HEK293T (cell line): ENCODE measurements around the gene PRRT2.
"Not testable (repeated sequence)": the region's sequence is repeated elsewhere in the genome, so short reads cannot be mapped to it uniquely, and the experiment has no call there.

ENCODE experiments used
- CTCF ChIA-PET: fragments of 350-600 bp; formaldehyde crosslinking; extraction: SDS; loops from one replicate; lab custom pipeline; 2021; ENCODE audit warnings: antibody characterized with exemption, inconsistent platforms; lab: Yijun Ruan, JAX
- POLR2A ChIA-PET: fragments of 350-600 bp; formaldehyde crosslinking; extraction: SDS; loops from one replicate; lab custom pipeline; 2020; ENCODE audit warnings: antibody characterized with exemption, inconsistent platforms; lab: Yijun Ruan, JAX
- DNase-seq: peaks from one replicate; pipeline ENCODE4 v3.0.0; 2012; ENCODE audit warnings: mixed read lengths; ENCODE audit errors: extremely low spot score
- ARNT ChIP-seq: fragments of 450-650 bp; IDR thresholded peaks from 2 replicates; pipeline ENCODE4 v1.6.1; 2017; ENCODE audit warnings: mild to moderate bottlenecking
- BHLHE40 ChIP-seq: fragments of 450-650 bp; IDR thresholded peaks from 2 replicates; pipeline ENCODE4 v1.6.1; 2016; ENCODE audit warnings: mild to moderate bottlenecking, moderate library complexity, borderline replicate concordance
- CTBP1 ChIP-seq: fragments of 450-650 bp; IDR thresholded peaks from 2 replicates; pipeline ENCODE4 v1.6.1; 2016; ENCODE audit warnings: borderline replicate concordance
- ELF4 ChIP-seq: fragments of 450-650 bp; IDR thresholded peaks from 2 replicates; pipeline ENCODE4 v1.6.1; 2017; ENCODE audit warnings: antibody characterized with exemption
- FOXA1 ChIP-seq: fragments of 450-650 bp; IDR thresholded peaks from 2 replicates; pipeline ENCODE4 v1.6.1; 2016; ENCODE audit warnings: mild to moderate bottlenecking
- FOXK2 ChIP-seq: fragments of 450-650 bp; IDR thresholded peaks from 2 replicates; pipeline ENCODE4 v1.6.1; 2016; ENCODE audit warnings: mild to moderate bottlenecking
- FOXM1 ChIP-seq: fragments of 450-650 bp; IDR thresholded peaks from 2 replicates; pipeline ENCODE4 v1.6.1; 2017; ENCODE audit warnings: mild to moderate bottlenecking, borderline replicate concordance
- HDGF ChIP-seq: fragments of 450-650 bp; IDR thresholded peaks from 2 replicates; pipeline ENCODE4 v1.6.1; 2017; ENCODE audit warnings: antibody characterized with exemption, borderline replicate concordance
- L3MBTL2 ChIP-seq: fragments of 450-650 bp; conservative IDR thresholded peaks from 2 replicates; pipeline ENCODE4 v1.6.1; 2016; ENCODE audit warnings: mild to moderate bottlenecking
- LEF1 ChIP-seq: fragments of 450-650 bp; IDR thresholded peaks from 2 replicates; pipeline ENCODE4 v1.6.1; 2017; ENCODE audit warnings: mild to moderate bottlenecking, borderline replicate concordance
- NFRKB ChIP-seq: fragments of 450-650 bp; IDR thresholded peaks from 2 replicates; pipeline ENCODE4 v1.6.1; 2016; ENCODE audit warnings: mild to moderate bottlenecking, moderate library complexity
- PKNOX1 ChIP-seq: fragments of 450-650 bp; IDR thresholded peaks from 2 replicates; pipeline ENCODE4 v1.6.1; 2016
- SP1 ChIP-seq: fragments of 450-650 bp; IDR thresholded peaks from 2 replicates; pipeline ENCODE4 v1.6.1; 2017
- SUZ12 ChIP-seq: fragments of 450-650 bp; IDR thresholded peaks from 2 replicates; pipeline ENCODE4 v1.6.1; 2016; ENCODE audit warnings: mild to moderate bottlenecking
- TARDBP ChIP-seq: fragments of 450-650 bp; IDR thresholded peaks from 2 replicates; pipeline ENCODE4 v1.6.1; 2016
- ZNF384 ChIP-seq: fragments of 450-650 bp; IDR thresholded peaks from 2 replicates; pipeline ENCODE4 v1.6.1; 2016

PRRT2 gene

DNA sequence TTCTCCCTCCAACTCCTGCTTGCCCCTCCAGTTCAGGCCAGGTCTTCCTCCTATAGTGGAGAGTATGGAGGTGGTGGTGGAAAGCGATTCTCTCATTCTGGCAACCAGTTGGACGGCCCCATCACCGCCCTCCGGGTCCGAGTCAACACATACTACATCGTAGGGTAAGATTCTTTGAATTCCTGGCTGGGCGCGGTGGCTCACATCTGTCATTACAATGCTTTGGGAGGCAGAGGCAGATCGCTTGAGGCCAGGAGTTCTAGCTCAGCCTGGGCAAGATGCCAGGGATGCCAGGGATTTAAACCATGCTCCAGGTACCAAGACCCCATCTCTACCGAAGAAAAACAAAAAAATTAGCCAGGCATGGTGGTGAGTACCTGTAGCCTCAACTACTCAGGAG is 32.5 kb upstream of the PRRT2 start:
- TF ChIP-seq ZNF384 (no peak), LEF1 (no peak), BHLHE40 (no peak), ARNT (no peak), FOXM1 (no peak), PKNOX1 (no peak), SUZ12 (no peak), CTBP1 (no peak), NFRKB (no peak), SP1 (no peak), ELF4 (no peak), HDGF (no peak), L3MBTL2 (no peak), FOXA1 (no peak), FOXK2 (no peak)
- ChIA-PET POLR2A (interaction anchor here (2.6 kb wide), 1 partner anchor 10 kb away, joined by 10 read pairs; no protein-coding TSS in a partner anchor), CTCF (no interaction called here)
- no peak for DNase-seq

DNA sequence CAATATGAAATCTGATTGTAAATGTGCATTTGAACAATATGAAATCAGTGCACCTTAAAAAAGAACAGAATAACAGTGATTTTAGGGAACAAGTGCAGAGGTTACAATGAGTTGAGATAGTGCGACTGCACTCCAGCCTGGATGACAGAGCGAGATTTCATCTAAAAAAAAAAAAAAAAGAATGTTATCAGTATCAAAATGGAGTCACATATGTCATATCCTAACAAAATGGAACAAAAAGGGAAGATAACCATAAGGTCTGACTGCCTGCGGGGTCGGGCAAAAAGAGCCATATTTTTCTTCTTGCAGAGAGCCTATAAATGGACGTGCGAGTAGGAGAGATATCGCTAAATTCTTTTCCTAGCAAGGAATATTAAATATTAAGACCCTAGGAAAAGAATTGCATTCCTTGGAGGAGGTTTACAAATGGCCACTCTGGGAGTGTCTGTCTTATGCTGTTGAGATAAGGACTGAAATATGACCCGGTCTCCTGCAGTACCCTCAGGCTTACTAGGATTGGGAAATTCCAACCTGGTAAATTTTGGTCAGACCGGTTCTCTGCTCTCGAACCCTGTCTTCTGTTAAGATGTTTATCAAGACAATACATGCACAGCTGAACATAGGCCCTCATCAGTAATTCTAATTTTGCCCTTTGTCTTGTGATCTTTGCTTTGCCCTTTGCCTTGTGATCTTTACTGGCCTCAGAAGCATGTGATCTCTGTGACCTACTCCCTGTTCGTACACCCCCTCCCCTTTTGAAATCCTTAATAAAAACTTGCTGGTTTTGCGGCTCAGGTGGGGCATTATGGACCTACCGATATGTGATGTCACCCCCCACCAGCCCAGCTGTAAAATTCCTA is 28.7 kb upstream of the PRRT2 start:
- POLR2A ChIA-PET, DNase-seq: not testable (repeated sequence)
- CTCF ChIA-PET, result interaction anchor here (0.6 to 1.2 kb wide), 4 partner anchors 46 to 173 kb away, joined by 3 to 5 read pairs (median 4); no protein-coding TSS in a partner anchor

- no peak for DNase-seq
- POLR2A ChIA-PET, result no interaction called here
- TF ChIP-seq TARDBP (no peak), NFRKB (no peak), L3MBTL2 (no peak), HDGF (no peak), ARNT (no peak), BHLHE40 (no peak), FOXM1 (no peak), ZNF384 (no peak), FOXA1 (no peak), SP1 (no peak), ELF4 (no peak), SUZ12 (no peak), FOXK2 (no peak), PKNOX1 (no peak), CTBP1 (no peak), LEF1 (no peak)
- CTCF ChIA-PET, result interaction anchor here (0.6 to 1.2 kb wide), 2 partner anchors 55 to 174 kb away, joined by 3 to 4 read pairs; no protein-coding TSS in a partner anchor
These were observed 27.8 kb upstream of the PRRT2 start for GRCh38 chr16:29784157-29784556.

DNA sequence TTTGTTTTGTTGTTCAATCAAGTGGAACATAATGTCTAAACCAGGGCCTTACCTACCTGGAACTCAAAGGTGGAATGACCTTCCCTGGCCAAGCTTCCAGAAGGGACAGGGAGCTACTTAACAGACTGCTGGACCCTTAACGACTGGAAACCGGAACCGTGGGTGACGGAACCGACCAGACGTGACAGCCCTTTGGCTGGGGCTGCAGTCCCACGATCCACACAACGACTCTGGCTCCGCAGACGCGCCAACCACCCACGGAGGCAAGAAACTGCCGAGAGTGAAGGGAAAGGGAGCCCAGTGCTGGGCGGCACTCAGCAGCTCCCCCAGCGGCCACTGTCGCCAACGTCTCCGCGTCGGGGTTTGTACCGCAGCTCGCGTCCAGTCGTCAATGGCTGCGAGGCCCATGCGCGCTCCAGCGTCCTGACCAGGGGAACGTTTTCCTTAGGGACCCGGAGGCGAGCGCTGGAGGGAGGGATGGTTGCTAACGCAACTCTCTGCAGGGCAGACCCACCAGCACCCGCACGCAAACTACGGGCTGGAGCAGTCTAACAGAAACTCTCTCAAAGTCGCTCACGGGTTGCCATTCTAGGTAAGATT is 27.0 kb upstream of the PRRT2 start:
- DNase-seq, result no peak
- ChIA-PET CTCF (interaction anchor here (0.8 to 1.0 kb wide), 2 partner anchors 44 to 64 kb away, joined by 3 to 4 read pairs; no protein-coding TSS in a partner anchor), POLR2A (no interaction called here)
- TF ChIP-seq ARNT (no peak), FOXA1 (no peak), ELF4 (no peak), HDGF (no peak), SUZ12 (no peak), PKNOX1 (no peak)

DNA sequence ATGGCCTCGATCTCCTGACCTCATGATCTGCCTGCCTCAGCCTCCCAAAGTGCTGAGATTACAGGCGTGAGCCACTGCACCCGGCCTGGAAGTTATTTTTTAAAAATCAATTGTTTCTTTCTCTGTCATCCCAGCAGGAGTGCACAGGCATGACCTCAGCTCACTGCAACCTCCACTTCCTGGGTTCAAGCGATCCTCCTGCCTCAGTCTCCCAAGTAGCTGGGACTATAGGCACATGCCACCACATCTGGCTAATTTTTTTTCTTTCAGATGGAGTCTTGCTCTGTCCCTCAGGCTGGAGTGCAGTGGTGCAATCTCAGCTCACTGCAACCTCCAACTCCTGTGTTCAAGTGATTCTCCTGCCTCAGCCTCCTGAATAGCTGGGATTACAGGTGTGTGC is 24.8 kb upstream of the PRRT2 start:
- DNase-seq, CTCF ChIA-PET, POLR2A ChIA-PET: not testable (repeated sequence)

DNA sequence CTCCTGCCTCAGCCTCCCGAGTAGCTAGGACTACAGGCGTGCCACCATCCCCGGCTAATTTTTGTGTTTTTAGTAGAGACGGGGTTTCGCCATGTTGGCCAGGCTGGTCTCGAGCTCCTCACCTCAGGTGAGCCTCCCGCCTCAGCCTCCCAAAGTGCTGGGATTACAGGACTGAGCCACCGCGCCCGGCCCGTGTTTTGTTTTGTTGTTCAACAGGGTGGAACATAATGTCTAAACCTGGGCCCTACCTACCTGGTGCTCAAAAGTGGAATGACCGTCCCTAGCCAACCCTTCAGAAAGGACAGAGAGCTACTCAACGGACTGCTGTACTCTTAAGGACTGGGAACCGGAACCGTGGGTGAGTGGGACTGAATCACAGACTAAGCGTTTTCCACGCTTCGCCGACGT is 22.2 kb upstream of the PRRT2 start:
- CTCF ChIA-PET, result interaction anchor here (0.7 to 1.7 kb wide), 9 partner anchors 12 to 242 kb away, joined by 3 to 6 read pairs (median 3); partner anchors contain the start of gene PAGR1
- TF ChIP-seq FOXM1 (no peak), HDGF (no peak), ELF4 (no peak), LEF1 (no peak), SUZ12 (no peak), ARNT (no peak)
- POLR2A ChIA-PET, result interaction anchor here (0.7 to 6.8 kb wide), 29 partner anchors 10 to 229 kb away, joined by 3 to 92 read pairs (median 4); partner anchors contain the start of genes MAZ, MVP, PAGR1 and PRRT2
- DNase-seq, result no peak
